Heart right ventricle (tissue), 16 donors: ENCODE measurements around the gene SULT1C2. TPM values are rescaled to one million over a fixed set of nuclear protein-coding genes. Genes with fewer than 3 reads are reported as not detected.

Experiments
- ATAC-seq, 8 donors: fragments of 200-7000 bp; cut with Tn5 transposase; one replicate each; pipeline ENCODE4 v1.9.1; 2020; ENCODE audit warnings: mild to moderate bottlenecking in 8 of 8, moderate library complexity in 8 of 8, moderate number of reproducible peaks in 1 of 8
- DNase-seq, 2 donors: peaks; one replicate each; pipeline ENCODE4 v3.0.0-alpha.2; 2020
- H3K27ac ChIP-seq, 10 donors: fragments of 200-600 bp; sonication (generic) in 2 of 10; one replicate each; pipeline versions ENCODE4 v1.5.0 to v1.8.0; 2020 to 2022; ENCODE audit warnings: mild to moderate bottlenecking in 3 of 10
- H3K27me3 ChIP-seq, 7 donors: fragments of 200-600 bp; one replicate each; pipeline ENCODE4 v1.8.0; 2021 to 2022; ENCODE audit warnings: mild to moderate bottlenecking in 2 of 7
- H3K36me3 ChIP-seq, 9 donors: fragments of 200-600 bp; sonication (generic) in 1 of 9; one replicate each; pipeline versions ENCODE4 v1.5.0 to v1.8.0; 2020 to 2022; ENCODE audit warnings: mild to moderate bottlenecking in 2 of 9
- H3K4me1 ChIP-seq, 9 donors: fragments of 200-600 bp; sonication (generic) in 1 of 9; one replicate each; pipeline versions ENCODE4 v1.5.0 to v1.8.0; 2020 to 2022; ENCODE audit warnings: mild to moderate bottlenecking in 4 of 9
- H3K4me3 ChIP-seq, 10 donors: fragments of 200-600 bp; sonication (generic) in 2 of 10; one replicate each; pipeline versions ENCODE4 v1.5.0 to v1.8.0; 2020 to 2022; ENCODE audit warnings: mild to moderate bottlenecking in 7 of 10, moderate library complexity in 2 of 10
- H3K9me3 ChIP-seq, 11 donors: fragments of 200-600 bp in 10 of 11; sonication (generic) in 2 of 11; one replicate each; pipeline versions ENCODE4 v1.5.0 to v1.8.0; 2013 to 2022; ENCODE audit warnings: mild to moderate bottlenecking in 2 of 11, control low read depth in 1 of 11, moderate library complexity in 1 of 11
- WGBS, 2 donors: extraction: QIAGEN DNeasy Blood & Tissue Kit; methylation state at CpG; one replicate each; pipeline ENCODE4 v1.1.7; 2013; ENCODE audit warnings: inconsistent platforms in 1 of 2; 5-methylcytosine and 5-hydroxymethylcytosine counted together
- intact Hi-C, 10 donors: fragments of 100-400 bp; cut with DNase I; formaldehyde crosslinking; loops; one replicate each; pipeline versions ENCODE4 v1.11.1 to v1.14.2; 2022
- polyA plus RNA-seq, 2 donors: library from polyadenylated mRNA; stranded (reverse); fragments of 200-250 nt; gene quantifications; one replicate each; pipeline ENCODE4 v1.2.3, GENCODE V29; 2013
- total RNA-seq, 10 donors: library from RNA; stranded (reverse); fragmentation: NEBNext Ultra II Directional in 3 of 10; extraction: Animal tissue kit (Norgen Biotek cat#: 25700) in 3 of 10; gene quantifications; one replicate each; pipeline versions ENCODE4 v1.2.1 to v1.2.4, GENCODE V29; 2021 to 2023
- TF ChIP-seq, protein P1 (sequence below), 9 donors: fragments of 200-600 bp; sonication (generic) in 2 of 9; IDR thresholded peaks; one replicate each; pipeline versions ENCODE4 v1.5.0 to v1.8.0; 2021 to 2022; ENCODE audit warnings: antibody characterized with exemption in 9 of 9, mild to moderate bottlenecking in 5 of 9, moderate library complexity in 1 of 9
- donor health status: Arrhythmogenic right ventricular cardiomyopathy.
- donor health status: ischemic (EF 13 %, LVEDD 7.1; RV severe dilation, severe dysfunction).
- donor health status: healthy with polysubstance abuse.
- donor health status: DM: no; HTN: yes; CAD: no.
- donor health status: DM: no; HTN: no; CAD: no.
- donor health status: ischemic (EF 25% LVEDD 6.9; RV normal size, moderate dysfunction).
- donor health status: ischemic (EF 25% LVEDD 5.7; RV mildly dilated, moderate dysfunction).
- donor health status: healthy.
- donor health status: DM: yes; HTN: yes; CAD: no.
- donor health status: Ischemic cardiomyopathy.
- donor health status: ischemic (EF 35%, LVEDD 5.7; RV mildly dilated, moderate dysfunction).
- donor health status: nonischemic (EF 11% LVEDD 7.7; RV severe dilation, severe dysfunction).
- donor health status: DM: yes; HTN: yes; CAD: no.
- donor health status: PGD.
- donor health status: ischemic (EF 29% LVEDD 5.4; RV normal size, mild dysfunction).
- donor health status: nonischemic (EF 23%, LVEDD 6.1; RV moderate dilation, normal function).

The SULT1C2 gene
- total and polyA plus RNA-seq, 12 donors: 0.19 to 2.4 (median 1.1) TPM; not detected in 2

DNA sequence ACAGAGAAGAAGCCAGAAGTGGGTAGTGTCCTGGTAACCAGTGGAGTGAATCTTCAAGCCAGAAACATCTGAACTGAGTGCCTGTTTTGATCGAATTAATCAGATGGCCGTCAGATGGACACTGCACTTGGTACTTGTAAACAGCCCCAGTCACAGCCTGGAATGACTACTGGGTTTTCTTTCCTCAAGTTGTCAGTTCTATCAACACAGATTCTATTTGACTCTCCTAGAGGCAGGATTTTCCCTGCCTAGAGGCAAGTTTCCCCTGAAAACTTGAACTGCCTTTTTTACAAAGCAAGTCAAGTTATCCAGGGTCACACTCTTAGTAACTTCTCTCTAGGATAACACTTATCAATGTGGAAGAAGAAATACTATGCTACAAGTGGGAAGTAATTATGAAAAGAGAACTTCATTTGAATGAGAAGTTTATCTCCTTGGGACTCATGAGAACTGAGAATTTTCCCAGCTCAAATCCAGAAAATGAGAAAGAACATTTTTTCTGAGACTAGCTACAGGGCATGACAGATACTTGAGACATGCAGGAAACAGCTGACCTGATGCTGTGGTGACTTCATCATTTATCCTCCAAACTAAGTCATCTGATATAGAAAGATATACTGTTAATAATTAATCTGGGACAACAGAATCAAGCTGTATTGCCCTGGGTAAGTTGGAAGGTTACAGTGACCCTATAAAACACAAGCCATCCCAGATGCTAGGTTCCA, 36.0 kb downstream of the SULT1C2 start:
- no peak for ATAC-seq

DNA sequence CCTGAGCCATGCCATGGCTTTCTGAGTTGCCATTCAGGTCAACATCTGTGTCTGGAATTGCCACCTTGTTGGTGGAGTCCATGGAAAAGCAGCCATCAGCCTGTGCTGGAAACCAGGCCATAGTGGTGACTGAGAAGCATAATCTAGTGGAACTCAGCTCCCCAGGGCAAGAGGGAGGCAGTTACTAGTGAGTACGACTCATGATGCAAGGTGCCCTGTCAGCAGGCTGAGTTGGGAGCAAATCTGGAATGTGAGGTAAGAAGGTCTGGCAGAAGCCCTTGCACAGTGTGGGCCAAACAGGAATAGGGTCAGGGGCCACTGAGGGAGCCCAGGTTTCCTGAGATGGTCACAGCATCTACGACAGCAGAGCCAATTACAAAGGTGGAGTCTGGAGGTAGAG, 37.1 kb downstream of the SULT1C2 start:
- Histone ChIP-seq H3K4me1 (peaks cover 0 to 7% (median 0%) of the 10 kb centered on the region in 9 donors), H3K4me3 (no peak overlapping the region), H3K9me3 (no peaks in the 10 kb centered on the region), H3K27me3 (no peaks in the 10 kb centered on the region), H3K36me3 (no peaks in the 10 kb centered on the region), H3K27ac (no peak overlapping the region)
- DNase-seq (no peak), ATAC-seq (no peak)
- TF ChIP-seq, protein P1, sequence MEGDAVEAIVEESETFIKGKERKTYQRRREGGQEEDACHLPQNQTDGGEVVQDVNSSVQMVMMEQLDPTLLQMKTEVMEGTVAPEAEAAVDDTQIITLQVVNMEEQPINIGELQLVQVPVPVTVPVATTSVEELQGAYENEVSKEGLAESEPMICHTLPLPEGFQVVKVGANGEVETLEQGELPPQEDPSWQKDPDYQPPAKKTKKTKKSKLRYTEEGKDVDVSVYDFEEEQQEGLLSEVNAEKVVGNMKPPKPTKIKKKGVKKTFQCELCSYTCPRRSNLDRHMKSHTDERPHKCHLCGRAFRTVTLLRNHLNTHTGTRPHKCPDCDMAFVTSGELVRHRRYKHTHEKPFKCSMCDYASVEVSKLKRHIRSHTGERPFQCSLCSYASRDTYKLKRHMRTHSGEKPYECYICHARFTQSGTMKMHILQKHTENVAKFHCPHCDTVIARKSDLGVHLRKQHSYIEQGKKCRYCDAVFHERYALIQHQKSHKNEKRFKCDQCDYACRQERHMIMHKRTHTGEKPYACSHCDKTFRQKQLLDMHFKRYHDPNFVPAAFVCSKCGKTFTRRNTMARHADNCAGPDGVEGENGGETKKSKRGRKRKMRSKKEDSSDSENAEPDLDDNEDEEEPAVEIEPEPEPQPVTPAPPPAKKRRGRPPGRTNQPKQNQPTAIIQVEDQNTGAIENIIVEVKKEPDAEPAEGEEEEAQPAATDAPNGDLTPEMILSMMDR (IDR thresholded peaks at IDR 0.05): no peak
- intact Hi-C loops: no loop called here
- 82 to 84% methylated on average over 2 of the region's 2 CpGs for whole genome bisulfite sequencing, 2 donors

More for the DNA sequence above, 36.0 kb downstream of the SULT1C2 start:
- Histone ChIP-seq H3K27ac (no peak overlapping the region), H3K36me3 (no peaks in the 10 kb centered on the region), H3K4me1 (no peaks in the 10 kb centered on the region), H3K4me3 (no peak overlapping the region), H3K27me3 (no peaks in the 10 kb centered on the region), H3K9me3 (no peaks in the 10 kb centered on the region)
- DNase-seq: no peak
- WGBS, 2 donors: 81 to 85% methylated on average over 2 of the region's 2 CpGs
- intact Hi-C loops: no loop called here
- TF ChIP-seq, protein P1 (IDR thresholded peaks at IDR 0.05): no peak

DNA sequence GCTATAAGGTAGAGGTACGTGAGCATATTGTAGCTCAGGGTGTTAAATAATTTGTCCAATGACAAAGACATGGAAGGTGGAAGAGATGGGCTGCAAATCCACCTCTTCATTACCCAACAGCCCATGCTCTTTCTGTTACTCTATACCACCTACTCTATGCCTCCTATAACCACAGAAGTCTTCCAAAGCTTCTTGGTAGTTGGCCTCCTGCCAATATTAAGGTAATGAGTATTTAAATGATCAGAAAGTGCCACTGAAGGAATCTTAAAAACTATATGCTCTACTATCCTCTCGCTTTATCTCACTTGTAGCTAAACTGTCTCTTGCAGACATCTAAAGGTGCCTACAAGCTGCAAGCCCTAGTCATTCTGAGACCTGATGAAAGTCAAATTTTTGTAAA, 41.1 kb downstream of the SULT1C2 start:
- TF ChIP-seq, protein P1 (IDR thresholded peaks at IDR 0.05): no peak
- Histone ChIP-seq H3K27ac (no peak overlapping the region), H3K4me3 (no peak overlapping the region), H3K4me1 (peaks cover 0 to 9% (median 0%) of the 10 kb centered on the region in 9 donors), H3K27me3 (no peaks in the 10 kb centered on the region), H3K36me3 (no peaks in the 10 kb centered on the region), H3K9me3 (no peaks in the 10 kb centered on the region)
- ATAC-seq: no peak
- DNase-seq: no peak
- intact Hi-C loops: no loop called here
- 96 to 98% methylated on average over 2 of the region's 2 CpGs for WGBS, 2 donors

DNA sequence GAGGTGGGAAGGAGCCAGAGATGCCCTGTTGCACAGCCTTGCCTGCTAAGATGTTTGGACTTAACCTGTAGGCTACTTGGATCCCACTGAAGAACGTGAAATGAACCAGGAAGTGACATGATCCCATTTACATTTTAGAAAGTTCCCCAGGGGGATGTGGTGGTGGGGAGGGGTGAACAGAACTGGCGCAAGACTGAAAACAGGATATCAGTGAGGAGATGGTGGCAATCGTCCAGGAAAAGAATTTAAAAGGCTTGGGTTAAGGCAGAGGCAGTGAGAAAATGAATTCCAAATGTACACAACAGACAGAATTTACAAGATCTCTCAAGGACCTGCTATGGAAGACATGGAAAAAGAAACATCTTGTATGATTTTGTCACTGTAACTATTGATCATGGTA, 42.3 kb downstream of the SULT1C2 start:
- peak in 1 of 2 donors; percentile 7 for DNase-seq
- intact Hi-C loops: no loop called here

More for the DNA sequence above, 42.3 kb downstream of the SULT1C2 start:
- no peaks in the 10 kb centered on the region for H3K9me3 ChIP-seq
- 20 to 31% methylated on average over 3 of the region's 3 CpGs for WGBS, 2 donors
- no peak overlapping the region for H3K27ac ChIP-seq
- TF ChIP-seq, protein P1 (IDR thresholded peaks at IDR 0.05): no peak
- peaks cover 0 to 9% (median 0%) of the 10 kb centered on the region in 9 donors for H3K4me1 ChIP-seq
- no peak for ATAC-seq
- no peaks in the 10 kb centered on the region for H3K27me3 ChIP-seq
- no peaks in the 10 kb centered on the region for H3K36me3 ChIP-seq
- H3K4me3 ChIP-seq: no peak overlapping the region
